H9 (cell line): ENCODE results near the gene NXNL2. TPM values are rescaled to one million over a fixed set of nuclear protein-coding genes. Genes with fewer than 3 reads are reported as not detected.

Experiments
- DNase-seq: peaks from one replicate; pipeline ENCODE4 v3.0.0-alpha.2; 2017
- H2AFZ ChIP-seq: one replicate; pipeline ENCODE4 v1.6.1; 2013; ENCODE audit warnings: mild to moderate bottlenecking, low read length, control low read depth, moderate library complexity
- H2AK5ac ChIP-seq: 2 replicates; pipeline ENCODE4 v1.6.1; 2013; ENCODE audit warnings: low read length, control low read depth, mixed read lengths; ENCODE audit not compliant: insufficient read length
- H2BK120ac ChIP-seq: one replicate; pipeline ENCODE4 v1.6.1; 2013; ENCODE audit warnings: low read depth, mild to moderate bottlenecking, low read length, control low read depth, inconsistent platforms; ENCODE audit not compliant: poor library complexity, severe bottlenecking
- H2BK12ac ChIP-seq: 2 replicates; pipeline ENCODE4 v1.6.1; 2013; ENCODE audit warnings: low read length, control low read depth, mixed read lengths, low read depth; ENCODE audit not compliant: insufficient read length
- H2BK15ac ChIP-seq: 2 replicates; pipeline ENCODE4 v1.6.1; 2013; ENCODE audit warnings: low read depth, low read length, control low read depth
- H2BK20ac ChIP-seq: one replicate; pipeline ENCODE4 v1.6.1; 2013; ENCODE audit warnings: low read depth, mild to moderate bottlenecking, low read length, control low read depth, inconsistent platforms; ENCODE audit not compliant: poor library complexity, severe bottlenecking
- H2BK5ac ChIP-seq: 2 replicates; pipeline ENCODE4 v1.6.1; 2013; ENCODE audit warnings: low read length, control low read depth, mixed read lengths; ENCODE audit not compliant: insufficient read length
- H3K14ac ChIP-seq: 2 replicates; pipeline ENCODE4 v1.6.1; 2013; ENCODE audit warnings: low read length, control low read depth; ENCODE audit not compliant: insufficient read depth
- H3K18ac ChIP-seq: 2 replicates; pipeline ENCODE4 v1.6.1; 2013; ENCODE audit warnings: low read depth, mild to moderate bottlenecking, mixed read lengths, low read length, control low read depth; ENCODE audit not compliant: insufficient read length
- H3K23ac ChIP-seq: 2 replicates; pipeline ENCODE4 v1.6.1; 2013; ENCODE audit warnings: low read length, control low read depth, mixed read lengths, low read depth; ENCODE audit not compliant: insufficient read length
- H3K23me2 ChIP-seq: 2 replicates; pipeline ENCODE4 v1.6.1; 2013; ENCODE audit warnings: low read depth, mild to moderate bottlenecking, mixed read lengths, low read length, control low read depth; ENCODE audit not compliant: insufficient read length, poor library complexity, severe bottlenecking
- H3K27ac ChIP-seq: 2 replicates; pipeline ENCODE4 v1.5.1; 2013; ENCODE audit warnings: low read length, control low read depth, mixed read lengths, low read depth; ENCODE audit not compliant: insufficient read length
- H3K27me3 ChIP-seq: 2 replicates; pipeline ENCODE4 v1.6.1; 2013; ENCODE audit warnings: low read length, control low read depth, inconsistent platforms; ENCODE audit not compliant: insufficient read depth
- H3K4ac ChIP-seq: 2 replicates; pipeline ENCODE4 v1.6.1; 2013; ENCODE audit warnings: low read depth, mild to moderate bottlenecking, control low read depth, inconsistent platforms, low read length, moderate library complexity
- H3K4me1 ChIP-seq: 2 replicates; pipeline ENCODE4 v1.6.1; 2013; ENCODE audit warnings: low read length, control low read depth, inconsistent platforms; ENCODE audit not compliant: insufficient read depth
- H3K4me2 ChIP-seq: 2 replicates; pipeline ENCODE4 v1.6.1; 2013; ENCODE audit warnings: low read length, control low read depth, mixed read lengths; ENCODE audit not compliant: insufficient read length, insufficient read depth
- H3K56ac ChIP-seq: 2 replicates; pipeline ENCODE4 v1.6.1; 2013; ENCODE audit warnings: low read depth, mild to moderate bottlenecking, mixed read lengths, low read length, control low read depth; ENCODE audit not compliant: insufficient read length
- H3K79me1 ChIP-seq: 2 replicates; pipeline ENCODE4 v1.6.1; 2013; ENCODE audit warnings: low read depth, mild to moderate bottlenecking, moderate library complexity, low read length, control low read depth, inconsistent platforms; ENCODE audit not compliant: insufficient read depth, poor library complexity, severe bottlenecking
- H3K79me2 ChIP-seq: 2 replicates; pipeline ENCODE4 v1.6.1; 2013; ENCODE audit warnings: low read length, control low read depth, inconsistent platforms; ENCODE audit not compliant: insufficient read depth
- H3K9ac ChIP-seq: 2 replicates; pipeline ENCODE4 v1.6.1; 2013; ENCODE audit warnings: low read length, control low read depth, mixed read lengths; ENCODE audit not compliant: insufficient read length; ENCODE audit errors: extremely low read depth
- H3K9me3 ChIP-seq: one replicate; pipeline ENCODE4 v1.6.1; 2013; ENCODE audit warnings: low read depth, low read length, inconsistent platforms; ENCODE audit not compliant: control insufficient read depth
- H3T11ph ChIP-seq: one replicate; pipeline ENCODE4 v1.6.1; 2013; ENCODE audit warnings: mild to moderate bottlenecking, low read length, control low read depth, inconsistent platforms
- H4K20me1 ChIP-seq: one replicate; pipeline ENCODE4 v1.6.1; 2013; ENCODE audit not compliant: control insufficient read depth, insufficient read length, insufficient read depth
- H4K5ac ChIP-seq: 2 replicates; pipeline ENCODE4 v1.6.1; 2013; ENCODE audit warnings: low read depth, mild to moderate bottlenecking, mixed read lengths, low read length, control low read depth; ENCODE audit not compliant: insufficient read length
- H4K8ac ChIP-seq: replicated peaks from 2 replicates; pipeline ENCODE4 v1.6.1; 2013; ENCODE audit warnings: low read length, control low read depth, mixed read lengths, low read depth; ENCODE audit not compliant: insufficient read length
- H4K91ac ChIP-seq: 2 replicates; pipeline ENCODE4 v1.6.1; 2013; ENCODE audit warnings: low read depth, mild to moderate bottlenecking, moderate library complexity, mixed read lengths, low read length, control low read depth; ENCODE audit not compliant: insufficient read length
- H3K27ac Mint-ChIP-seq, 3 experiments: 2 replicates in 2 of 3; 3 replicates in 1 of 3; pipeline ENCODE4 v1.8.0; 2020 to 2021; ENCODE audit warnings: mixed read lengths in 3 of 3, mild to moderate bottlenecking in 1 of 3, moderate library complexity in 1 of 3
- H3K27me3 Mint-ChIP-seq: 2 replicates; pipeline ENCODE4 v1.8.0; 2021; ENCODE audit warnings: low read depth, mild to moderate bottlenecking, moderate library complexity, mixed read lengths
- H3K36me3 Mint-ChIP-seq, 3 experiments: 2 replicates in 2 of 3; 3 replicates in 1 of 3; pipeline ENCODE4 v1.8.0; 2020 to 2021; ENCODE audit warnings: low read depth in 3 of 3, mixed read lengths in 3 of 3; ENCODE audit not compliant: insufficient read depth in 1 of 3
- H3K4me1 Mint-ChIP-seq, 2 experiments: 2 replicates each; pipeline ENCODE4 v1.8.0; 2020; ENCODE audit warnings: mixed read lengths in 2 of 2
- H3K4me3 Mint-ChIP-seq, 2 experiments: 2 replicates in 1 of 2; 3 replicates in 1 of 2; pipeline ENCODE4 v1.8.0; 2020 to 2021; ENCODE audit warnings: mild to moderate bottlenecking in 2 of 2, mixed read lengths in 2 of 2, moderate library complexity in 1 of 2
- H3K9me3 Mint-ChIP-seq, 2 experiments: 2 replicates in 1 of 2; 3 replicates in 1 of 2; pipeline ENCODE4 v1.8.0; 2020; ENCODE audit warnings: mild to moderate bottlenecking in 2 of 2, mixed read lengths in 2 of 2, moderate library complexity in 1 of 2
- CTCF ChIP-seq: fragments of 200-600 bp; sonication (generic); conservative IDR thresholded peaks from 3 replicates; pipeline ENCODE4 v1.8.0; 2021; ENCODE audit warnings: antibody characterized with exemption, mild to moderate bottlenecking
- WGBS: extraction: QIAGEN DNeasy Blood & Tissue Kit; methylation state at CpG from one replicate; pipeline ENCODE4 v1.1.7; 2013; ENCODE audit warnings: missing lambda C conversion rate, low lambda C conversion rate, mixed read lengths; ENCODE audit not compliant: insufficient read length; ENCODE audit errors: extremely low coverage; 5-methylcytosine and 5-hydroxymethylcytosine counted together
- total RNA-seq: library from RNA; stranded (reverse); gene quantifications from 2 replicates; pipeline ENCODE4 v1.2.1, GENCODE V29; 2021

NXNL2 gene
- total RNA-seq, 1 experiment from 2014 or later = 0.57 TPM

DNA sequence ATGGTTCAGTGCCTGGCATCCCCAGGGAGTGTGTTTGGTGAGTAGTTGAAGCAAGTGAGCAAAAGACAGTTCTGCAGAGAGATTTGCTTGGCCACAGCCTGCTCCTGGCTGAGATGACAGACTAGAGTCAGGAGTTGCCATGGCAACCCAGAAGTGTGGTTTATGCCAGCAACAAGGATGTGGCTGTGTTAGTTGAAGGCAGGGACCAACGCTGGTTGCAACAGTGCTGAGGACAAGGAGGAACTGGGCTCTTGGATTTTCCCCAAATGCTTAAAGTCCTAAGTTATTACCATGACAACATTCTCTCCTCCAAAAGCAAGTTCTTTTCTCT is 2.7 kb downstream of the NXNL2 start:
- TF ChIP-seq CTCF = no peak
- H3K9me3 Mint-ChIP-seq = peaks cover 0 to 2% of the 10 kb centered on the region in 2 experiments; a peak in 1 of 5 replicates
- Histone ChIP-seq H2BK120ac (no peak overlapping the region), H3K4me2 (no peak overlapping the region), H2BK5ac (no peak overlapping the region), H3K27me3 (no peaks in the 10 kb centered on the region), H3K14ac (no peak overlapping the region), H4K8ac (no peak overlapping the region), H3K9ac (no peak overlapping the region), H3T11ph (no peak overlapping the region), H3K79me1 (no peaks in the 10 kb centered on the region), H2BK12ac (no peak overlapping the region), H4K5ac (no peak overlapping the region), H3K4me1 (peaks cover 3% of the 10 kb centered on the region; the same call in 1 of the 2 replicates), H2BK20ac (no peak overlapping the region), H2AK5ac (no peak overlapping the region), H3K79me2 (no peaks in the 10 kb centered on the region), H4K91ac (no peak overlapping the region), H4K20me1 (no peaks in the 10 kb centered on the region), H2AFZ (no peak overlapping the region), H3K9me3 (no peaks in the 10 kb centered on the region), H2BK15ac (no peak overlapping the region), H3K23me2 (peaks cover 11% of the 10 kb centered on the region), H3K18ac (no peak overlapping the region), H3K23ac (no peak overlapping the region), H3K27ac (no peak overlapping the region), H3K56ac (no peak overlapping the region), H3K4ac (no peak overlapping the region)
- WGBS = no CpG with 5 or more reads among the region's 1 CpG
- DNase-seq = no peak
- H3K36me3 Mint-ChIP-seq = no peaks in the 10 kb centered on the region; a peak in 1 of 7 replicates
- H3K27me3 Mint-ChIP-seq = peaks cover 35% of the 10 kb centered on the region
- H3K27ac Mint-ChIP-seq = no peak overlapping the region
- peaks cover 8 to 14% of the 10 kb centered on the region in 2 experiments for H3K4me1 Mint-ChIP-seq
- H3K4me3 Mint-ChIP-seq = no peak overlapping the region
